Large intestine (tissue), 3 donors: ENCODE results near the gene BTG4. TPM values are rescaled to one million over a fixed set of nuclear protein-coding genes. Genes with fewer than 3 reads are reported as not detected.

Source experiments
- DNase-seq, 2 donors: peaks; one replicate each; pipeline versions ENCODE4 v3.0.0 to v3.0.0-alpha.2; 2013
- H3K27ac ChIP-seq: one replicate; pipeline ENCODE4 v1.5.1; 2013; ENCODE audit warnings: low read length
- H3K27me3 ChIP-seq: 2 replicates; pipeline ENCODE4 v1.6.1; 2013; ENCODE audit warnings: low read length; ENCODE audit not compliant: control insufficient read depth, insufficient read depth
- H3K36me3 ChIP-seq: 2 replicates; pipeline ENCODE4 v1.6.1; 2013; ENCODE audit warnings: low read length; ENCODE audit not compliant: control insufficient read depth, insufficient read depth
- H3K4me1 ChIP-seq: one replicate; pipeline ENCODE4 v1.6.1; 2013; ENCODE audit warnings: low read length; ENCODE audit not compliant: control insufficient read depth, insufficient read depth
- H3K4me3 ChIP-seq: one replicate; pipeline ENCODE4 v1.5.1; 2013; ENCODE audit warnings: low read length
- H3K9me3 ChIP-seq: one replicate; pipeline ENCODE4 v1.6.1; 2013; ENCODE audit warnings: mild to moderate bottlenecking, low read depth, low read length, moderate library complexity; ENCODE audit not compliant: control insufficient read depth
- WGBS: methylation state at CpG from one replicate; pipeline ENCODE4 v1.1.5; 2013; ENCODE audit warnings: low lambda C conversion rate; ENCODE audit not compliant: insufficient coverage; 5-methylcytosine and 5-hydroxymethylcytosine counted together
- polyA plus RNA-seq: library from polyadenylated mRNA; unstranded; fragments of 120-200 nt; gene quantifications from one replicate; pipeline ENCODE4 v1.2.1, GENCODE V29; 2013

The BTG4 gene
- polyA plus RNA-seq, 1 donor = not detected

DNA sequence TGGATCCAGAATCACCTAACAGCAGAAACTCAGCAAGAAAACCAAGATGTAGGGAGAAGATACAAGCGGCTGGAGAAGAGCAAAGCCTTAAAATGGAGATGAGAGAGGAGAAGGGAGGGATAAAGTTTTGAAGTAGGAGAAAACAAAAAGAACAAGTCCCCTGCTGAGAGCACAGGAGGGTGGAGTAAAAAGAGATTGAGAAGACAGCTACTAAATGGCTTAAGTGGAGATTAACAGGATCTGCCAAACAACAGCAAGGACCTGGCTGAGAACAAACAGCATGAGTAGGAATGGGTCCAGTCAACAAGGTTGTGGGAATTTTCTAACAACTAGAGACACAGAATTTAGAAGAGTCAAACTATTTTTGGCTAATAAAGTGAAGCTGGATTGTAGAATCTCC lies 18.1 kb downstream of the BTG4 start:
- H3K27ac ChIP-seq = no peak overlapping the region
- no peak overlapping the region for H3K4me3 ChIP-seq
- H3K27me3 ChIP-seq = peaks cover 10% of the 10 kb centered on the region
- H3K9me3 ChIP-seq = no peaks in the 10 kb centered on the region
- no peaks in the 10 kb centered on the region for H3K4me1 ChIP-seq
- 56% methylated on average over 1 of the region's 1 CpG for WGBS
- DNase-seq = no peak
- H3K36me3 ChIP-seq = no peaks in the 10 kb centered on the region

DNA sequence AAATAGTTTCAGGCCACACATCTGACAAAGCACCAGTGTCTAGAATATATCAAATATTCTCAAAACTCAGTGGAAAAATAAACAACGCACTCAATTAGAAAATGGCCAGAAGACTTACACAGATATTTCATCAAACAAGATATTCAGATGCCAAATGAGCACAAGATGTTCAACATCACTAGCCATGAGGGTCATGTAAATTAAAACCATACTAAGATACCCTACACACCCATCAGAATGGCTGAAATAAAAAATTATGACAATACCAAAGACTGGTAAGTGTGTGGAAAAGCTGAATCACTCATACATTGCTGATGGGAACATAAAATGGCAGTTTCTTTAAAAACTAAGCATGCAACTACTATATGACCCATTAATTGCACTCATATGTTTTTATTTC lies 21.7 kb downstream of the BTG4 start:
- Histone ChIP-seq H3K4me1 (no peaks in the 10 kb centered on the region), H3K36me3 (no peaks in the 10 kb centered on the region), H3K4me3 (no peak overlapping the region), H3K27ac (no peak overlapping the region), H3K27me3 (peaks cover 9% of the 10 kb centered on the region), H3K9me3 (no peaks in the 10 kb centered on the region)
- DNase-seq = no peak
- no CpG with 5 or more reads among the region's 1 CpG for WGBS

DNA sequence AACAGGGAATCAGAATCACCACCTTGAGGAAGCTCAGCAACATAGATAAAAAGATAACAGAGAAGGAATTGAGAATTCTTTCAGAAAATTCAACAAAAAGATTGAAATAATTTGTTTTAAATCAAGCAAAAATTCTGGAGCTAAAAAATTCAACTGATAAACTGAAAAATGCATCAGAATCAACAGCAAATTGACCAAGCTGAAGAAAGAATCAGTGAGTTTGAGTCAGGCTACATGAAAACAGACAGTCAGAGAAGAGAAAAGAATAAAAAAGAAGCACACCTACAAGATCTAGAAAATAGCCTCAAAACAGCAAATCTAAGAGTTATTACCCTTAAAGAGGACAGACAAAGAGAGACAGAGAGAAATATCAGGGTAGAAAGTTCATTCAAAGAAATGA lies 28.8 kb downstream of the BTG4 start:
- H3K4me3 ChIP-seq = no peak overlapping the region

DNA sequence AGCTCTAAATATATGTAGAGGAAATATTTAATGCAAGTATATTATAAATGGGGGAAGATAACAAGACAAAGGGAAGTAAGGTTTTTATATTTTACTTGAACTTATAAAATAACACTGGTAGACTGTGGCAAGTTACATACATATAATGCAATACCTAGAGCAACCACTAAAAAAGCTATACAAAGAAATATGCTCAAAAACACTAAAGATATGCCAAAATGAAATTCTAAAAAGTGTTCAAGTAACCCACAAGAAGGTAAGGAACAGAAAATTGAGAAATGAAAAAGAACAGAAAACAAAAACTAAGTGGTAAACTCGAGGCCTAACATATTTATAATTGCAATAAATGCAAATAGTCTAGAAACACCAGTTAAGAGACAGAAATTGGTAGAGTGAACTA lies 32.5 kb downstream of the BTG4 start:
- Histone ChIP-seq H3K27me3 (peaks cover 4% of the 10 kb centered on the region), H3K9me3 (peaks cover 5% of the 10 kb centered on the region), H3K27ac (no peak overlapping the region), H3K4me3 (no peak overlapping the region), H3K4me1 (no peaks in the 10 kb centered on the region), H3K36me3 (no peaks in the 10 kb centered on the region)
- DNase-seq = no peak
- 88% methylated on average over 1 of the region's 1 CpG for WGBS

More for the DNA sequence above, 28.8 kb downstream of the BTG4 start:
- H3K27me3 ChIP-seq = no peaks in the 10 kb centered on the region
- no peak for DNase-seq
- no peak overlapping the region for H3K27ac ChIP-seq
- peaks cover 5% of the 10 kb centered on the region for H3K9me3 ChIP-seq
- no peaks in the 10 kb centered on the region for H3K4me1 ChIP-seq
- H3K36me3 ChIP-seq = no peaks in the 10 kb centered on the region

DNA sequence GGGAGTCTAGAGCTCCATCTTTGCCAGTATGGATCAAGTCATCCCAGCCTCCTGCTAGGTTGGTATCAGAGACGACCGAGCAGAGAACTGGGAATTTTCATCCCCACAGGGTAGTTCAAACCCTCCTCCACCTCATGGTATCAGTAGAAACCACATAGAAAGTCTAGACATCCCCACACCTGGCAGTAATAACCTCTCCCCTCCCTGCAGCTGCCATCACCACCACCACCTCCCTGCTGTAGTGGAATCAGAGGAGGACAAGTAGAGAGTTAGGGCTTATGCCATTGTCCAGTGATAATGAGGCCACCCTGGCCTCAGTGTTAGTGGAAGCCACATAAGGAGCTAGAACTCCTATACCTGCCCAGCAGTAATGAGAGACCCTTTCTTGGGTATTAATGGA lies 34.3 kb downstream of the BTG4 start:
- H3K27me3 ChIP-seq = peaks cover 4% of the 10 kb centered on the region
- DNase-seq = no peak
- no peaks in the 10 kb centered on the region for H3K4me1 ChIP-seq
- H3K9me3 ChIP-seq = no peaks in the 10 kb centered on the region
- WGBS = no CpG with 5 or more reads among the region's 2 CpGs
- H3K27ac ChIP-seq = no peak overlapping the region
- no peak overlapping the region for H3K4me3 ChIP-seq
- H3K36me3 ChIP-seq = no peaks in the 10 kb centered on the region

DNA sequence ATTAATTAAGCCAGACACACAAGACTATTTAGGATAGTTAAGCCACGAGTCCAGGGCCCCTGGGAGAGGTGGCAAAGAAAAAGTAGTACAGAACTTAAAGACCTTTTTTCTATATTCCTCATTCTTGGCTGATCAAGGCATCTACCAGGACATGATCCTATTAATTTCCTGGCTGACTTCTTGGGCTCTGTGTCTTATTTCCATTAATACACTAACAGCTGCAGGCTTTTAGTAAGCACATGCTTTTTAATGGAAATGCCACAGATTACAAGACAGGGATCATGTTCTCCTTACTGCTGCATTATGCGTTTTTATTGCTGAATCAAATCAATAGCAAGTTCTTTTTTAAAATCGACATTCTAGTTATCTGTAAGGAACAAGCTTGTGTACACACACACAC lies 35.2 kb downstream of the BTG4 start:
- H3K27ac ChIP-seq = no peak overlapping the region
- H3K36me3 ChIP-seq = no peaks in the 10 kb centered on the region
- 40% methylated on average over 1 of the region's 3 CpGs for WGBS
- peaks cover 4% of the 10 kb centered on the region for H3K27me3 ChIP-seq
- no peaks in the 10 kb centered on the region for H3K4me1 ChIP-seq
- no peak for DNase-seq
- H3K9me3 ChIP-seq = no peaks in the 10 kb centered on the region
- H3K4me3 ChIP-seq = no peak overlapping the region

DNA sequence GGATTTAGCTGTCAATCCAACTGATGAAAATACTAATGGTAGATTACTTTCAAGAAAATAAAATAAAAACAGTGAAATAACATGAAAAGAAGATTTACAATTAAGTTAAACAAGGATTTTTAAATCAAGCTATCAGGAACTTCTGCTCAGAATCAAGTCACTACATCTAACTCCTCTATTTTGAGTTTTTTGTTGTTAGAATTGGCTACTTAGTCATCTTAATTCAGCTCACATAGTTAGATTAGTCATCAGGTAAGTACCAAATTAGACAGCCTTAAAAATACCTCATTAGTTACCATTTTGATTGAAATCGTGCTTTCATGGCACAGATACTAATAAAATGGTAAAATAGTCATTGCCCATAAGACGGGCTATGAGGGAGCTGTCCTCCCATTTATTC lies 35.8 kb downstream of the BTG4 start:
- Histone ChIP-seq H3K4me1 (no peaks in the 10 kb centered on the region), H3K27me3 (peaks cover 4% of the 10 kb centered on the region), H3K4me3 (no peak overlapping the region), H3K9me3 (no peaks in the 10 kb centered on the region), H3K27ac (no peak overlapping the region), H3K36me3 (no peaks in the 10 kb centered on the region)
- WGBS = 67% methylated on average over 1 of the region's 2 CpGs
- DNase-seq = no peak

DNA sequence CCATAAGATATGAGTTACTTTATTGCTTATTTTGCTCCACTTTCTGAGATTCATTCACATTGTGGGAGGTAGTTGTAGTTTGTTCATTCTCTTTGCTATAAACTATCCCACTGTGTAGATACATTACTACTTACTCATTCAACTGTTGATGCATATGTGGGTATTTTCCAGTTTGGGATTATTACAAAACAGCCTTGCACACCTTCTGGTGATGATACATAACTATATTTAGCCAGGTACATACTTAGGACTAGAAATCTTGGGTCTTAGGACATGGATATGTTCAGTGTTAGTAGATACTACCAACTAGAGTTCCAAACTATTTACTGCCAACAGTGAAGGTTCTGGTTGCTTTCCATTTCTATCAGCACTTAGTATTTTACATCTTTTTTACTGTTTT lies 37.8 kb downstream of the BTG4 start:
- DNase-seq = no peak
- Histone ChIP-seq H3K36me3 (no peaks in the 10 kb centered on the region), H3K4me3 (no peak overlapping the region), H3K4me1 (no peaks in the 10 kb centered on the region), H3K27ac (no peak overlapping the region), H3K27me3 (peaks cover 4% of the 10 kb centered on the region), H3K9me3 (no peaks in the 10 kb centered on the region)

DNA sequence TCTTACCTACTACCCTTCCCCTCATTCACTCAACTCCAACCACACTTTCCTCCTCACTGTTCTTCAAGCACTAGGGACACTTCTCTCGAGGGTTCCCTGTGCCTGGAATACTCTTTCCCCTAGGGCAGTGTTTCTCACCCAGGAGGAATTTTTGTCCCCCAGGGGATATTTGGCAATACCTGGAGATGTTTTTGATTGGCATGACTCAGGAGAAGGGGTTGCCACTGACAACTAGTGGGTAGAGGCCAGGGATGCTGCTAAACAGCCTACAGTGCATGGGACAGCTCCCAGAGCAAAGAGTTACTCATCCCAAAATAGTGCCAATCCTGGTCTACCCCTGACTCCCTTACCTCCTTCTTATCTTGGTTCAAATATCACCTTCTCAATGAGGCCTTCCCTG lies 40.0 kb downstream of the BTG4 start:
- H3K4me3 ChIP-seq = no peak overlapping the region
- DNase-seq = no peak
- no peaks in the 10 kb centered on the region for H3K4me1 ChIP-seq
- no peaks in the 10 kb centered on the region for H3K27me3 ChIP-seq
- H3K9me3 ChIP-seq = no peaks in the 10 kb centered on the region
- H3K27ac ChIP-seq = no peak overlapping the region
- no peaks in the 10 kb centered on the region for H3K36me3 ChIP-seq
- 100% methylated on average over 1 of the region's 1 CpG for WGBS

DNA sequence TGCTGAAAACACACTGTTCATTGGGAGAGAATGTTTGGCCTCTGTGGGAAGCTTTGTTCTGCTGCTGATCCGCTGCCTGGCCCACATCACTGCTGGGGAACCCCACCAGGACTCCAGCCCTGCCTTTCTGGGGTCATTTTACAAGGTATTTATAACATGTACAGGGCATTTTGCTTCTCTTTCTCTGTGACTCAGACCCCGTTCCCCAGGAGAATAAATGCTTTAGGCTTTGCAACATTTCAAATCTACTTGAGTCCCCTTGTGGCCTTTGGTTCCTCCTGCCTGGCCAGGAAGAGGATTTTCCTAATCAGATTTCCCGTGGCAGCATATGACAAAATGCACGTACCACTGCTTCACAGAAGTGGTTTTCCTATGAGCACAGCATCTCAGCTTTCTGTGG lies 43.0 kb downstream of the BTG4 start:
- DNase-seq = no peak
- H3K4me1 ChIP-seq = no peaks in the 10 kb centered on the region

DNA sequence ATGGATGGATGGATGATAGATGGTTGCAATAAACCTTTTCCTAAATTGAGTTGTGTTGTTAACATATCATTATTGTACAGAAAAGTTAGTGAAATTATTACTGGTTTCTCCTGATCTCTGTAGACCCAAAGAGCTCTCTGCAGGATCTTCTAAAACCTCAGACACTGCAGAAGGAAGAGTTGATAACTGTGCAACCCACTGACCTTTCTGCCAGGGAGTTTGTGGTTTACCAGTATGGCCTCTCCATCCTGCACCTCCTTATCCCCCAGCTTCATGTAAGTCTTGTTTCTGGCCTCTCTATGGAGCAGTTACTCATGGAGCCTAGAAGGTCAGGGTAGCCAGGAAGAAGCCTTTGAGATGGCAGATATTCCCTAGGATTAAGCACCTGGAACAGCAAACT lies 45.6 kb downstream of the BTG4 start:
- no peak for DNase-seq
- Histone ChIP-seq H3K4me3 (no peak overlapping the region), H3K4me1 (no peaks in the 10 kb centered on the region), H3K27ac (no peak overlapping the region), H3K27me3 (peaks cover 10% of the 10 kb centered on the region), H3K36me3 (no peaks in the 10 kb centered on the region), H3K9me3 (no peaks in the 10 kb centered on the region)

More for the DNA sequence above, 43.0 kb downstream of the BTG4 start:
- WGBS = no CpG with 5 or more reads among the region's 4 CpGs
- H3K27ac ChIP-seq = no peak overlapping the region
- H3K4me3 ChIP-seq = no peak overlapping the region
- H3K36me3 ChIP-seq = no peaks in the 10 kb centered on the region
- peaks cover 10% of the 10 kb centered on the region for H3K27me3 ChIP-seq
- H3K9me3 ChIP-seq = no peaks in the 10 kb centered on the region
